ENCODE data around the gene IGSF9B. TPM values are rescaled to one million over a fixed set of nuclear protein-coding genes. Genes with fewer than 3 reads are reported as not detected.

The IGSF9B gene
- total and polyA plus RNA-seq, 12 donors = 0.12 to 23.4 (median 1.6) TPM

- H3K36me3 ChIP-seq (replicated peaks in 1 of 2) = no peaks in the 10 kb centered on the region
- peaks cover 12% of the 10 kb centered on the region for H3K27me3 ChIP-seq
- no peak overlapping the region for H3K27ac ChIP-seq
- 60 to 78% (median 74%) methylated on average over 9 to 10 of the region's 10 CpGs for WGBS, 4 donors
- no peaks in the 10 kb centered on the region for H3K4me1 ChIP-seq (replicated peaks in 1 of 2)
- H3K9me3 ChIP-seq (replicated peaks in 1 of 3) = no peaks in the 10 kb centered on the region
- intact Hi-C loops (cut with DNase I) = no loop called here
- no peak for DNase-seq
- TF ChIP-seq POLR2A (IDR thresholded peaks at IDR 0.05) (no peak), CTCF (IDR thresholded peaks at IDR 0.05) (no peak)
- no peak overlapping the region for H3K4me3 ChIP-seq
These were observed 8.3 kb upstream of the IGSF9B start for GRCh38 chr11:133965031-133965601.

- WGBS, 4 donors = 81 to 86% (median 83%) methylated on average over 7 of the region's 7 CpGs
- TF ChIP-seq POLR2A (IDR thresholded peaks at IDR 0.05) = no peak
- TF ChIP-seq CTCF (IDR thresholded peaks at IDR 0.05) = no peak
- peaks cover 17% of the 10 kb centered on the region for H3K27me3 ChIP-seq
- no peaks in the 10 kb centered on the region for H3K4me1 ChIP-seq (replicated peaks in 1 of 2)
- H3K4me3 ChIP-seq = no peak overlapping the region
- H3K27ac ChIP-seq = no peak overlapping the region
- intact Hi-C loops (cut with DNase I) = no loop called here
- DNase-seq = no peak
- no peaks in the 10 kb centered on the region for H3K36me3 ChIP-seq (replicated peaks in 1 of 2)
- no peaks in the 10 kb centered on the region for H3K9me3 ChIP-seq (replicated peaks in 1 of 3)
These were observed 7.6 kb upstream of the IGSF9B start for GRCh38 chr11:133964356-133964755.

- TF ChIP-seq POLR2A (IDR thresholded peaks at IDR 0.05) = no peak
- no peak for TF ChIP-seq CTCF (IDR thresholded peaks at IDR 0.05)
- Histone ChIP-seq H3K4me3 (no peak overlapping the region), H3K27me3 (peaks cover 11% of the 10 kb centered on the region), H3K4me1 (replicated peaks in 1 of 2) (peaks cover 0 to 4% of the 10 kb centered on the region in 2 donors), H3K36me3 (replicated peaks in 1 of 2) (no peaks in the 10 kb centered on the region), H3K9me3 (replicated peaks in 1 of 3) (no peaks in the 10 kb centered on the region), H3K27ac (no peak overlapping the region)
- DNase-seq = no peak
- intact Hi-C loops (cut with DNase I) = no loop called here
- 78 to 86% (median 82%) methylated on average over 8 of the region's 8 CpGs for WGBS, 4 donors
These were observed 5.1 kb upstream of the IGSF9B start for GRCh38 chr11:133961890-133962289.

- Histone ChIP-seq H3K4me3 (no peak overlapping the region), H3K27me3 (peaks cover 34% of the 10 kb centered on the region), H3K9me3 (replicated peaks in 1 of 3) (no peaks in the 10 kb centered on the region), H3K27ac (no peak overlapping the region), H3K36me3 (replicated peaks in 1 of 2) (no peaks in the 10 kb centered on the region), H3K4me1 (replicated peaks in 1 of 2) (peaks cover 9 to 10% of the 10 kb centered on the region in 2 donors)
- WGBS, 4 donors = 49 to 61% (median 56%) methylated on average over 7 of the region's 7 CpGs
- no peak for TF ChIP-seq CTCF (IDR thresholded peaks at IDR 0.05)
- no peak for TF ChIP-seq POLR2A (IDR thresholded peaks at IDR 0.05)
- intact Hi-C loops (cut with DNase I) = no loop called here
- DNase-seq = no peak
These were observed 1.1 kb upstream of the IGSF9B start for GRCh38 chr11:133957900-133958299.

Measured in adrenal gland (tissue), 12 donors.